GM21390 (cell line): ENCODE data around the gene ABCD1.
"Not testable (repeated sequence)": the region's sequence is repeated elsewhere in the genome, so short reads cannot be mapped to it uniquely, and the experiment has no call there.

Experiments
- ATAC-seq: cut with Tn5 transposase; IDR thresholded peaks from one replicate; pipeline ENCODE4 v1.9.1; 2021; ENCODE audit not compliant: unreplicated experiment

The ABCD1 gene

GRCh38 chrX:153693216-153694086 lies 31.2 kb upstream of the ABCD1 start:
- ATAC-seq = no peak

- ATAC-seq = not testable (repeated sequence)
Measured at GRCh38 chrX:153694256-153694655, 30.4 kb upstream of the ABCD1 start.

- no peak for ATAC-seq
Measured at GRCh38 chrX:153694687-153695270, 29.9 kb upstream of the ABCD1 start.

- ATAC-seq = no peak
Measured at GRCh38 chrX:153696100-153696499, 28.6 kb upstream of the ABCD1 start.

- not testable (repeated sequence) for ATAC-seq
Measured at GRCh38 chrX:153696538-153696937, 28.1 kb upstream of the ABCD1 start.

GRCh38 chrX:153696986-153697722 lies 27.5 kb upstream of the ABCD1 start:
- not testable (repeated sequence) for ATAC-seq

GRCh38 chrX:153697924-153698865 lies 26.5 kb upstream of the ABCD1 start:
- no peak for ATAC-seq

- not testable (repeated sequence) for ATAC-seq
Measured at GRCh38 chrX:153699210-153699783, 25.4 kb upstream of the ABCD1 start.

GRCh38 chrX:153699784-153700371 lies 24.8 kb upstream of the ABCD1 start:
- not testable (repeated sequence) for ATAC-seq

GRCh38 chrX:153700376-153700945 lies 24.2 kb upstream of the ABCD1 start:
- no peak for ATAC-seq

- ATAC-seq = no peak
Measured at GRCh38 chrX:153700967-153701366, 23.7 kb upstream of the ABCD1 start.

- ATAC-seq = no peak
Measured at GRCh38 chrX:153701706-153702105, 22.9 kb upstream of the ABCD1 start.

GRCh38 chrX:153702336-153703035 lies 22.2 kb upstream of the ABCD1 start:
- no peak for ATAC-seq

GRCh38 chrX:153703036-153703370 lies 21.7 kb upstream of the ABCD1 start:
- no peak for ATAC-seq

GRCh38 chrX:153704021-153704526 lies 20.6 kb upstream of the ABCD1 start:
- ATAC-seq = no peak

GRCh38 chrX:153704631-153705402 lies 19.8 kb upstream of the ABCD1 start:
- ATAC-seq = not testable (repeated sequence)

- not testable (repeated sequence) for ATAC-seq
Measured at GRCh38 chrX:153705403-153706060, 19.1 kb upstream of the ABCD1 start.

GRCh38 chrX:153706799-153707198 lies 17.9 kb upstream of the ABCD1 start:
- no peak for ATAC-seq
